ENCODE data around the gene CNST.

- TF ChIP-seq EP300 (IDR thresholded peaks at IDR 0.05; ENCODE audit: low read length): no peak; the same call in 1 of the 2 replicates
- TF ChIP-seq CTCF (IDR thresholded peaks at IDR 0.05 in 2 of 3, conservative IDR thresholded peaks at IDR 0.05 in 1 of 3; ENCODE audit: insufficient read depth in 2 of 3, low read depth in 1 of 3, low read length in 3 of 3): no peak
- TF ChIP-seq SMARCB1 (IDR thresholded peaks at IDR 0.05; ENCODE audit: insufficient read length, low read depth): no peak
- TF ChIP-seq MITF (IDR thresholded peaks at IDR 0.05): no peak
- no peak for TF ChIP-seq RBM22 (IDR thresholded peaks at IDR 0.05; ENCODE audit: low read depth, low read length, poor library complexity, severe bottlenecking)
- no peak for TF ChIP-seq TAF1 (IDR thresholded peaks at IDR 0.05; ENCODE audit: control insufficient read depth, extremely low read depth, insufficient read depth, low read length, severe bottlenecking)
- no peak for TF ChIP-seq BRCA1 (IDR thresholded peaks at IDR 0.05)
- no peak for TF ChIP-seq BRCA1 (CRISPR knock-in tag; IDR thresholded peaks at IDR 0.05)
- TF ChIP-seq ZBTB49 (CRISPR knock-in tag; IDR thresholded peaks at IDR 0.05; ENCODE audit: borderline replicate concordance): no peak
- no peak for TF ChIP-seq SIN3A (IDR thresholded peaks at IDR 0.05; ENCODE audit: borderline replicate concordance in 2 of 2, control insufficient read depth in 1 of 2, low read depth in 2 of 2, low read length in 2 of 2)
- no peak for TF ChIP-seq GTF2F1 (IDR thresholded peaks at IDR 0.05; ENCODE audit: low read depth, low read length)
- no peak for TF ChIP-seq ZNF512 (tag; IDR thresholded peaks at IDR 0.05)
- no peak for TF ChIP-seq EWSR1 (IDR thresholded peaks at IDR 0.05; ENCODE audit: borderline replicate concordance, low read depth, partially characterized antibody)
- no peak for TF ChIP-seq ESRRA (IDR thresholded peaks at IDR 0.05; ENCODE audit: borderline replicate concordance, low read depth)
- TF ChIP-seq POLR2G (IDR thresholded peaks at IDR 0.05; ENCODE audit: low read depth, low read length): no peak
These were observed 14.5 kb downstream of the CNST start for GRCh38 chr1:246580497-246581370.

Measured in K562 (cell line).